ENCODE measurements around the gene ZNF420.
"Not testable (repeated sequence)": the region's sequence is repeated elsewhere in the genome, so short reads cannot be mapped to it uniquely, and the experiment has no call there.

GRCh38 chr19:37104135-37104534 lies 25.9 kb downstream of the ZNF420 start:
- TF ChIP-seq, protein P1, sequence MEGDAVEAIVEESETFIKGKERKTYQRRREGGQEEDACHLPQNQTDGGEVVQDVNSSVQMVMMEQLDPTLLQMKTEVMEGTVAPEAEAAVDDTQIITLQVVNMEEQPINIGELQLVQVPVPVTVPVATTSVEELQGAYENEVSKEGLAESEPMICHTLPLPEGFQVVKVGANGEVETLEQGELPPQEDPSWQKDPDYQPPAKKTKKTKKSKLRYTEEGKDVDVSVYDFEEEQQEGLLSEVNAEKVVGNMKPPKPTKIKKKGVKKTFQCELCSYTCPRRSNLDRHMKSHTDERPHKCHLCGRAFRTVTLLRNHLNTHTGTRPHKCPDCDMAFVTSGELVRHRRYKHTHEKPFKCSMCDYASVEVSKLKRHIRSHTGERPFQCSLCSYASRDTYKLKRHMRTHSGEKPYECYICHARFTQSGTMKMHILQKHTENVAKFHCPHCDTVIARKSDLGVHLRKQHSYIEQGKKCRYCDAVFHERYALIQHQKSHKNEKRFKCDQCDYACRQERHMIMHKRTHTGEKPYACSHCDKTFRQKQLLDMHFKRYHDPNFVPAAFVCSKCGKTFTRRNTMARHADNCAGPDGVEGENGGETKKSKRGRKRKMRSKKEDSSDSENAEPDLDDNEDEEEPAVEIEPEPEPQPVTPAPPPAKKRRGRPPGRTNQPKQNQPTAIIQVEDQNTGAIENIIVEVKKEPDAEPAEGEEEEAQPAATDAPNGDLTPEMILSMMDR (IDR thresholded peaks at IDR 0.05; ENCODE audit: low read length), result not testable (repeated sequence)
- not testable (repeated sequence) for TF ChIP-seq EZH2phosphoT487 (IDR thresholded peaks at IDR 0.05; ENCODE audit: low read length)
